Measurements from ENCODE around the gene TMEM132C. TPM values are rescaled to one million over a fixed set of nuclear protein-coding genes. Genes with fewer than 3 reads are reported as not detected.

The TMEM132C gene
- total and polyA plus RNA-seq, 2 of the 8 experiments (the other 6 are each of a cell fraction or from before 2014, with no cell fraction given): 0.23 to 0.76 TPM

- H3K4me1 ChIP-seq (replicated peaks in 1 of 4; ENCODE audit: control insufficient read depth in 3 of 4, insufficient read depth in 4 of 4, low read length in 3 of 4): peaks cover 0 to 2% (median 0%) of the 10 kb centered on the region in 4 experiments; a peak in 1 of 7 replicates
- no peaks in the 10 kb centered on the region for H3K36me3 ChIP-seq (ENCODE audit: control insufficient read depth in 2 of 4, insufficient read depth in 4 of 4, low read length in 3 of 4)
- DNase-seq (ENCODE audit: low read depth in 1 of 2, low spot score in 2 of 2): no peak
- CTCF ChIA-PET (ENCODE audit: partially characterized antibody): no interaction called here
- no peaks in the 10 kb centered on the region for H3K27me3 ChIP-seq (replicated peaks in 1 of 4; ENCODE audit: control insufficient read depth in 3 of 4, extremely low read depth in 1 of 4, insufficient read depth in 3 of 4, low read length in 3 of 4)
- H3K14ac ChIP-seq (ENCODE audit: insufficient read length): no peak overlapping the region
- no peak overlapping the region for H4K91ac ChIP-seq (replicated peaks; ENCODE audit: insufficient read length, low read length)
- no peak overlapping the region for H3K4me2 ChIP-seq (ENCODE audit: insufficient read depth in 1 of 2, low read depth in 2 of 2, low read length in 2 of 2)
- WGBS, 2 experiments (ENCODE audit: extremely low coverage in 1 of 2, insufficient coverage in 1 of 2, insufficient read length in 1 of 2, insufficient replicate concordance in 2 of 2, low coverage in 1 of 2, low lambda C conversion rate in 2 of 2, missing lambda C conversion rate in 1 of 2): 72% methylated on average over 5 of the region's 5 CpGs; no CpG with 5 or more reads in 1 of the 2 experiments
- H2BK15ac ChIP-seq (ENCODE audit: low read length): no peak overlapping the region
- no peak overlapping the region for H4K5ac ChIP-seq (ENCODE audit: insufficient read length, low read depth, low read length)
- H2AFZ ChIP-seq (ENCODE audit: low read length): no peak overlapping the region
- POLR2A ChIA-PET (ENCODE audit: partially characterized antibody): no interaction called here
- H3K79me1 ChIP-seq (ENCODE audit: low read depth, low read length): no peaks in the 10 kb centered on the region
- H3K23me2 ChIP-seq (ENCODE audit: low read depth, low read length): no peaks in the 10 kb centered on the region
- H3K23ac ChIP-seq (ENCODE audit: insufficient read length): no peak overlapping the region
- no peak overlapping the region for H2BK20ac ChIP-seq (ENCODE audit: low read length)
- no peak overlapping the region for H3K4ac ChIP-seq (replicated peaks; ENCODE audit: insufficient read length, low read depth, low read length)
- H3K18ac ChIP-seq (ENCODE audit: extremely low read depth, low read length): no peak overlapping the region
- no peak overlapping the region for H4K8ac ChIP-seq (ENCODE audit: extremely low read depth, insufficient read depth, low read length)
- no peak overlapping the region for H3K4me3 ChIP-seq (ENCODE audit: extremely low read depth in 1 of 4, insufficient read depth in 2 of 4, low read depth in 3 of 4, low read length in 4 of 4)
- no peak overlapping the region for H3K56ac ChIP-seq (replicated peaks; ENCODE audit: insufficient read length, low read depth, low read length)
- no peak overlapping the region for H2AK5ac ChIP-seq (ENCODE audit: low read depth, low read length)
- no peak for FAIRE-seq
- no peak overlapping the region for H3K27ac ChIP-seq (ENCODE audit: low read depth, low read length)
- H3K9ac ChIP-seq (replicated peaks in 1 of 4; ENCODE audit: extremely low read depth in 1 of 4, low read depth in 3 of 4, low read length in 3 of 4): no peak overlapping the region
- no peak overlapping the region for H2BK120ac ChIP-seq (replicated peaks; ENCODE audit: low read depth, low read length)
- H2BK5ac ChIP-seq (ENCODE audit: low read depth, low read length): no peak overlapping the region
- H4K20me1 ChIP-seq (replicated peaks in 1 of 2; ENCODE audit: control insufficient read depth in 1 of 2, insufficient read depth in 2 of 2, low read length in 2 of 2): peaks cover 0 to 2% of the 10 kb centered on the region in 2 experiments
- H3K9me3 ChIP-seq (ENCODE audit: insufficient read depth in 2 of 2, low read depth in 1 of 2, low read length in 1 of 2): no peaks in the 10 kb centered on the region
- no peak overlapping the region for H2BK12ac ChIP-seq (ENCODE audit: low read depth, low read length)
- no peaks in the 10 kb centered on the region for H3K79me2 ChIP-seq (ENCODE audit: control insufficient read depth in 1 of 2, insufficient read depth in 2 of 2, low read length in 2 of 2)
- TF ChIP-seq SIX5 (IDR thresholded peaks at IDR 0.05; ENCODE audit: low read depth, low read length) (no peak), POLR2A (IDR thresholded peaks at IDR 0.05; ENCODE audit: control extremely low read depth in 1 of 2, low read depth in 2 of 2, low read length in 2 of 2) (no peak), CTCF (IDR thresholded peaks at IDR 0.05; ENCODE audit: control extremely low read depth in 1 of 3, insufficient read depth in 1 of 3, low read depth in 1 of 3, low read length in 3 of 3) (no peak), KDM5A (IDR thresholded peaks at IDR 0.05; ENCODE audit: low read length) (no peak), GABPA (IDR thresholded peaks at IDR 0.05; ENCODE audit: borderline replicate concordance, insufficient read depth, low read length) (no peak), TEAD4 (IDR thresholded peaks at IDR 0.05; ENCODE audit: low read depth, low read length) (no peak), JUN (IDR thresholded peaks at IDR 0.05; ENCODE audit: low read depth, low read length) (no peak), SIN3A (conservative IDR thresholded peaks at IDR 0.05 in 1 of 2, IDR thresholded peaks at IDR 0.05 in 1 of 2; ENCODE audit: low read depth in 1 of 2, low read length in 2 of 2) (no peak), EGR1 (IDR thresholded peaks at IDR 0.05; ENCODE audit: borderline replicate concordance, low read depth, low read length) (no peak), RAD21 (IDR thresholded peaks at IDR 0.05 in 1 of 2, conservative IDR thresholded peaks at IDR 0.05 in 1 of 2; ENCODE audit: low read depth in 2 of 2, low read length in 2 of 2) (no peak), JUND (IDR thresholded peaks at IDR 0.05; ENCODE audit: low read length) (no peak), RFX5 (IDR thresholded peaks at IDR 0.05; ENCODE audit: borderline replicate concordance, low read depth, low read length) (no peak), CEBPB (IDR thresholded peaks at IDR 0.05; ENCODE audit: low read depth, low read length) (no peak)
Measured at GRCh38 chr12:128534906-128535305, 267.9 kb downstream of the TMEM132C start.
